AG09309 (cell line): ENCODE measurements around the gene CMTM4.
"Not testable (repeated sequence)": the region's sequence is repeated elsewhere in the genome, so short reads cannot be mapped to it uniquely, and the experiment has no call there.

Experiments used
- DNase-seq: peaks from one replicate; pipeline ENCODE4 v3.0.0-alpha.2; 2010; ENCODE audit warnings: low read depth
- H3K4me3 ChIP-seq: 2 replicates; pipeline ENCODE4 v1.5.1; 2011; ENCODE audit warnings: mild to moderate bottlenecking, low read depth, low read length, moderate library complexity; ENCODE audit not compliant: control insufficient read depth
- TF ChIP-seq, protein P1 (sequence below): IDR thresholded peaks from 2 replicates; pipeline ENCODE4 v1.5.1; 2011; ENCODE audit warnings: mild to moderate bottlenecking, low read depth, low read length, inconsistent platforms; ENCODE audit not compliant: insufficient read depth, control insufficient read depth; ENCODE audit errors: missing control alignments

The CMTM4 gene

DNA sequence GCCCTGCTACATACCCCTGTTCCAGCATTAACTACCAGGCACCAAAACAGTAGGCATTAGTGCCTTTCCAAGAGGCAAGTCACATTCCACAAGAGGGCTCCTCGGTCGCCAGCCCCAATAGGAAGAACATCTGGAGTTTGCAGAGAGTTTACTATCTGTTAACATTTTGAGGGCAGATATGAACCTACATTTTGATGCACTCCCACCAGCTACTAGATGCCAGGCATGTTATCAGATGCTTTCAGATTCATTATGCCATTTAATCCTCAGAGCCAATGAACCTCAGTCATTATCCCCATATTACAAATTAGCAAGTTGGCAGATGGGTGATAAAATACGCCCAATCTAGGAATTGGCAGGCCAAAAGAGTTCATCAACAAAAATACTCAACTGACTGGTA is 121.5 kb downstream of the CMTM4 start:
- TF ChIP-seq, protein P1, sequence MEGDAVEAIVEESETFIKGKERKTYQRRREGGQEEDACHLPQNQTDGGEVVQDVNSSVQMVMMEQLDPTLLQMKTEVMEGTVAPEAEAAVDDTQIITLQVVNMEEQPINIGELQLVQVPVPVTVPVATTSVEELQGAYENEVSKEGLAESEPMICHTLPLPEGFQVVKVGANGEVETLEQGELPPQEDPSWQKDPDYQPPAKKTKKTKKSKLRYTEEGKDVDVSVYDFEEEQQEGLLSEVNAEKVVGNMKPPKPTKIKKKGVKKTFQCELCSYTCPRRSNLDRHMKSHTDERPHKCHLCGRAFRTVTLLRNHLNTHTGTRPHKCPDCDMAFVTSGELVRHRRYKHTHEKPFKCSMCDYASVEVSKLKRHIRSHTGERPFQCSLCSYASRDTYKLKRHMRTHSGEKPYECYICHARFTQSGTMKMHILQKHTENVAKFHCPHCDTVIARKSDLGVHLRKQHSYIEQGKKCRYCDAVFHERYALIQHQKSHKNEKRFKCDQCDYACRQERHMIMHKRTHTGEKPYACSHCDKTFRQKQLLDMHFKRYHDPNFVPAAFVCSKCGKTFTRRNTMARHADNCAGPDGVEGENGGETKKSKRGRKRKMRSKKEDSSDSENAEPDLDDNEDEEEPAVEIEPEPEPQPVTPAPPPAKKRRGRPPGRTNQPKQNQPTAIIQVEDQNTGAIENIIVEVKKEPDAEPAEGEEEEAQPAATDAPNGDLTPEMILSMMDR, result no peak
- no peak overlapping the region for H3K4me3 ChIP-seq
- DNase-seq, result no peak

DNA sequence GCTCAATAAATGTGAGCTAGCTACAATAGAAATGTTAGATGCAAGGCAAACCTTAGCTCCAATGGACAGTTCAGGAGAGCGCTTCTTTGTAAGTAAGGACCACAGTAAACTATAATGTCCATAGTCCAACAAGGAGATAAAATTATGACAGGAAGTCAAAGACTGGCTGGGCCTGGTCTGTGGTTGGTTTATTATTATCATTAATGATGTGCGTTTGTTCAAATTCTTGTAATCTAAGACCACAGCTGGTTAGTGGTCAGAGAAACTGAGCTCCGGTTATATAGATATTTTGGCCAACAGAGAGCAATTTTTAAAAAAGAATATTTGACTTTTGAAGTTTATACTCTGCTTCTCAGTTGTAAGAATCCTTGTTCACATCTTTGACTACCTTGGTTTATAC is 122.0 kb downstream of the CMTM4 start:
- H3K4me3 ChIP-seq, result no peak overlapping the region
- TF ChIP-seq, protein P1, result no peak
- no peak for DNase-seq

DNA sequence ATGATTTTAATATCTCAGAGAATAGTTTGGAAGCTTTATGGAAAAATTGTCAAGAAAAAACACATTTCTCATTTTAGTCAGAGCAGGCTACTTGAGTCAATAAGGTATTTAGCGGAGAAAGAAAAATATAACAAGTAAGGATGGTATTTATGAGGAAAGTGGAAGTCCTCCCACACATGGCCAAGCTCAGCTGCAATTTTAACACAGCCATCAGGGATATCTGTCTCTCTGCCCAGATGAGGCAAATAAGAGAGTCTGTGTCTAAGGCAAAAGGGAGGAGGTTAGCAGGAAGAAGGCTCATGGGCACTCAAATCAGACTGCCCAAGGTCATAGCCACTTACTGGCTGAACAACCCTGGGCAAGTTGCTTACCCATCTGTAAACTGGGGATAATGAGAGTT is 122.5 kb downstream of the CMTM4 start:
- no peak for DNase-seq
- no peak overlapping the region for H3K4me3 ChIP-seq
- TF ChIP-seq, protein P1, result no peak

DNA sequence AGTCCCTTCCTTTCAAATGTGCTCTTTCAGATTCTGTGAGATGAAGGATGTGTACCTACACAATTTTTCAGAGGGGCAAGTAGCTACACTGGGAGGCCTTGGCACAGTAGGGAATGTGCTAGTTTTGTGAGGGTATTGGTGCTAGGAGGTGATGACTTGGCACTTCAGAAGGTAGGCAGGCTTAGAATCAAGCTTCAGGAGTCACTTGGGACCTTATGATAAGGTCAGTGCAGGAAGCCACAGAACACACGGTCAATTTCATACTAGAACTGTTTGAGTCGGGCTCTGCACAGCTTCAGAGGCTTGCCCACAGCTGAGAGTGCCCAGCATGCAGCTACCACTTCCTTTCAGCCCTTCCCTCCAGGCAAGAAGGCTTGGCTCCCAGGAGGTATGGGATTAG is 124.2 kb downstream of the CMTM4 start:
- DNase-seq, result no peak
- no peak overlapping the region for H3K4me3 ChIP-seq
- TF ChIP-seq, protein P1, result no peak

DNA sequence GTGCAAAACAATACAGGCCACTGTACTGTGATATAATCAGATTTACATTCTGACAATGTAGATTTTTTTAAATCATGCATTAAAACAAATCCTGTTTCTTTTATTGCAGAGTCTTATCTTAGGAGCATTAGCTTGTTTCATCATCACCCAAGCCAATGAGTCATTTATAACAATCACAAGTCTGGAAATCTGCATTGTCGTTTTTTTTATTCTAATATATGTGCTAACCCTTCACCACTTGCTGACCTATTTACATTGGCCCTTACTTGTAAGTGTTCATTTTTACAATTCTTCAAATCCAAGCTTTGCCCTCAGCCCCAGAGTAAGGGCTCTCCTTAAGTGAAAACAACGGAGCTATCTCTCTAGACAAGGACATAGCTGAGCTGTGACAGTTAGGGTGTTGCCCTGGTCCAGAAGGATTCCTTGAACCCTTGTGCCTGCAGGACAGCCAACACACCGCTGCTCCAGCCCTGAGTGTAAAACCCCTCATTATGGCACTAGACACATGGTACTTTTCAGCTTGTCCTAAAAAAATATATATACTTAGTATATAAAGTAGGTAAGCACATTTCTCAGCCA is 126.6 kb downstream of the CMTM4 start:
- H3K4me3 ChIP-seq, result no peak overlapping the region
- DNase-seq, result no peak
- TF ChIP-seq, protein P1, result no peak

DNA sequence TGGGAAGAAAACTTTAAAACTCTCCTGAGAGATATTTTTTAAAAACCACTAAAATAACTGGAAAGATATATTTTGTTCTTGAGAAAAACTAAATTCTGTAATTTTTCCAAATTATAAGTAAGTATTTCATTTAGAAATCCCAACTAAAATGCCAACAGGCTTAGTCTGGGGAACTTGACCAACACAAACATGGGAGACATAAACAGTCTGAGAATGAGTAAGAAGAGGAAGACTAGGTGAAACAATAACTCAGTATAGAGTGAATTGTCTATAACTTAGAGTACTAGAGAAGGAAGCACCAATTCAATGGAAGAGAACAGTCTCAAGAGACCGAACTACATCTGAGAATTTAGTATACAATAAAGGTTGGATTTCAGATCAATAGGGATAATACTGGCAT is 127.4 kb downstream of the CMTM4 start:
- DNase-seq, result no peak
- TF ChIP-seq, protein P1, result no peak
- no peak overlapping the region for H3K4me3 ChIP-seq

DNA sequence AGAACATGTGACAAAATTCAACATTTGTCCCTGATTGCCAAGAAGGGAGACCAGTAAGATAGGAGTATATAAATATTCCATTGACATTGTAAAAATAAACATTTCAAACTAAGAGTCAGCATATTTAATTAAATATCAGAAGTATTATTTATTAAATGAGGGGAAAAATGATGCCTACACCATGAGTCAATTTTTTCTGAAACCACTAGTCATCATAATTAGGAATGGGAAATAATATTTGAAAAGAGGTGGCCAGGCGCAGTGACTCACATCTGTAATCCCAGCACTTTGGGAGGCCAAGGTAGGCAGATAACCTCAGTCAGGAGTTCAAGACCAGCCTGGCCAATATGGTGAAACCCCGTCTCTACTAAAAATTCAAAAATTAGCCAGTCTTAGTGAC is 128.2 kb downstream of the CMTM4 start:
- no peak overlapping the region for H3K4me3 ChIP-seq
- no peak for DNase-seq
- TF ChIP-seq, protein P1, result no peak

DNA sequence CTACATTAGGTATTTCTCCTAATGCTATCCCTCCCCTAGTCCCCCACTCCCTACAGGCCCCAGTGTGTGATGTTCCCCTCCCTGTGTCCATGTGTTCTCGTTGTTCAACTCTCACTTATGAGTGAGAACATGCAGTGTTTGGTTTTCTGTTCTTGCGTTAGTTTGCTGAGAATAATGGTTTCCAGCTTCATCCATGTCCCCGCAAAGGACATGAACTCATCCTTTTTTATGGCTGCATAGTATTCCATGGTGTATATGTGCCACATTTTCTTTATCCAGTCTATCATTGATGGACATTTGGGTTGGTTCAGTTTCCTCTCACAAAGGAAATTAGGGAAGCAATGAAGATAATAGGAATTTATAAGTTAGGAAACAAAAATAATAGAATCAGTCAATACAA is 129.3 kb downstream of the CMTM4 start:
- H3K4me3 ChIP-seq, DNase-seq: not testable (repeated sequence)
